ENCODE data around the gene UBE2J2. TPM values are rescaled to one million over a fixed set of nuclear protein-coding genes. Genes with fewer than 3 reads are reported as not detected.

The UBE2J2 gene
- total RNA-seq, 1 donor from 2014 or later, result 52.0 TPM

- DNase-seq (ENCODE audit: low spot score), result peak; percentile 93
- peaks cover 3% of the 10 kb centered on the region for H3K4me1 Mint-ChIP-seq (ENCODE audit: low read depth)
- no peak within 1 kb of the TSS for H3K4me3 Mint-ChIP-seq (ENCODE audit: unreplicated experiment)
- H3K27me3 Mint-ChIP-seq (ENCODE audit: low read depth), result no peaks in the 10 kb centered on the region
- H3K27ac Mint-ChIP-seq (ENCODE audit: unreplicated experiment), result no peak within 1 kb of the TSS
- H3K9me3 Mint-ChIP-seq (ENCODE audit: low read depth), result no peaks in the 10 kb centered on the region
- no peak for TF ChIP-seq CTCF (IDR thresholded peaks at IDR 0.05)
- H3K36me3 Mint-ChIP-seq (ENCODE audit: low read depth), result peaks cover 5% of the 10 kb centered on the region
These were observed 60.0 kb downstream of the UBE2J2 start, which contains the start of gene TNFRSF4 for GRCh38 chr1:1213345-1214265. Gene TNFRSF4 (minus strand): TSS chr1:1214153. CDS start chr1:1214127, 26 bp downstream.

GRCh38 chr1:1212780-1213344 is 60.8 kb downstream of the UBE2J2 start:
- no peaks in the 10 kb centered on the region for H3K9me3 Mint-ChIP-seq (ENCODE audit: low read depth)
- H3K36me3 Mint-ChIP-seq (ENCODE audit: low read depth), result peaks cover 5% of the 10 kb centered on the region
- H3K27ac Mint-ChIP-seq (ENCODE audit: unreplicated experiment), result no peak overlapping the region
- no peak overlapping the region for H3K4me3 Mint-ChIP-seq (ENCODE audit: unreplicated experiment)
- no peaks in the 10 kb centered on the region for H3K27me3 Mint-ChIP-seq (ENCODE audit: low read depth)
- H3K4me1 Mint-ChIP-seq (ENCODE audit: low read depth), result peaks cover 11% of the 10 kb centered on the region
- no peak for TF ChIP-seq CTCF (IDR thresholded peaks at IDR 0.05)
- peak; percentile 95 for DNase-seq (ENCODE audit: low spot score)

GRCh38 chr1:1211541-1212441 is 61.9 kb downstream of the UBE2J2 start:
- Mint-ChIP-seq H3K9me3 (ENCODE audit: low read depth) (no peaks in the 10 kb centered on the region), H3K4me1 (ENCODE audit: low read depth) (peaks cover 12% of the 10 kb centered on the region), H3K27me3 (ENCODE audit: low read depth) (no peaks in the 10 kb centered on the region), H3K4me3 (ENCODE audit: unreplicated experiment) (no peak overlapping the region), H3K27ac (ENCODE audit: unreplicated experiment) (no peak overlapping the region), H3K36me3 (ENCODE audit: low read depth) (peaks cover 5% of the 10 kb centered on the region)
- DNase-seq (ENCODE audit: low spot score), result peak; percentile 82
- TF ChIP-seq CTCF (IDR thresholded peaks at IDR 0.05), result no peak

- no peaks in the 10 kb centered on the region for H3K9me3 Mint-ChIP-seq (ENCODE audit: low read depth)
- no peak overlapping the region for H3K4me3 Mint-ChIP-seq (ENCODE audit: unreplicated experiment)
- no peak overlapping the region for H3K27ac Mint-ChIP-seq (ENCODE audit: unreplicated experiment)
- H3K4me1 Mint-ChIP-seq (ENCODE audit: low read depth), result peaks cover 12% of the 10 kb centered on the region
- no peaks in the 10 kb centered on the region for H3K36me3 Mint-ChIP-seq (ENCODE audit: low read depth)
- no peaks in the 10 kb centered on the region for H3K27me3 Mint-ChIP-seq (ENCODE audit: low read depth)
- peak; percentile 89 for DNase-seq (ENCODE audit: low spot score)
- TF ChIP-seq CTCF (IDR thresholded peaks at IDR 0.05), result no peak
These were observed 62.7 kb downstream of the UBE2J2 start for GRCh38 chr1:1210726-1211540.

All from chondrocyte (in vitro differentiated cells).